Trophoblast cell (in vitro differentiated cells and primary cell): ENCODE data around the gene IQCH.
"Not testable (repeated sequence)": the region's sequence is repeated elsewhere in the genome, so short reads cannot be mapped to it uniquely, and the experiment has no call there.

Experiments used
- DNase-seq, 2 donors: peaks; one replicate each; pipeline ENCODE4 v3.0.0-alpha.2; 2016
- H2AFZ ChIP-seq: 2 replicates; pipeline ENCODE4 v1.6.1; 2013; ENCODE audit warnings: low read length, moderate library complexity, mild to moderate bottlenecking; ENCODE audit not compliant: insufficient read depth, poor library complexity
- H2AK5ac ChIP-seq: 2 replicates; pipeline ENCODE4 v1.6.1; 2013; ENCODE audit warnings: mild to moderate bottlenecking, low read length
- H2BK120ac ChIP-seq: 2 replicates; pipeline ENCODE4 v1.6.1; 2013; ENCODE audit warnings: low read length, mild to moderate bottlenecking, moderate library complexity; ENCODE audit not compliant: insufficient read depth, poor library complexity
- H2BK12ac ChIP-seq: 2 replicates; pipeline ENCODE4 v1.6.1; 2013; ENCODE audit warnings: mild to moderate bottlenecking, low read length, moderate library complexity
- H2BK5ac ChIP-seq: 2 replicates; pipeline ENCODE4 v1.6.1; 2013; ENCODE audit warnings: low read length, low read depth, moderate library complexity, mild to moderate bottlenecking; ENCODE audit not compliant: poor library complexity
- H3K14ac ChIP-seq: 2 replicates; pipeline ENCODE4 v1.6.1; 2013; ENCODE audit warnings: mild to moderate bottlenecking, low read length
- H3K18ac ChIP-seq: 2 replicates; pipeline ENCODE4 v1.6.1; 2013; ENCODE audit warnings: mild to moderate bottlenecking, low read length
- H3K23ac ChIP-seq: 2 replicates; pipeline ENCODE4 v1.6.1; 2013; ENCODE audit warnings: low read length
- H3K27ac ChIP-seq: 2 replicates; pipeline ENCODE4 v1.5.1; 2013; ENCODE audit warnings: low read depth, mild to moderate bottlenecking, inconsistent platforms, low read length, moderate library complexity
- H3K27me3 ChIP-seq: 2 replicates; pipeline ENCODE4 v1.6.1; 2013; ENCODE audit warnings: inconsistent platforms, mild to moderate bottlenecking, low read length, moderate library complexity; ENCODE audit not compliant: insufficient read depth
- H3K36me3 ChIP-seq, 2 experiments: 1 replicate in 1 of 2; 2 replicates in 1 of 2; pipeline ENCODE4 v1.6.1; 2013; ENCODE audit warnings: low read length in 2 of 2, mild to moderate bottlenecking in 2 of 2, moderate library complexity in 1 of 2; ENCODE audit not compliant: insufficient read depth in 2 of 2, control insufficient read depth in 1 of 2
- H3K4ac ChIP-seq: 2 replicates; pipeline ENCODE4 v1.6.1; 2013; ENCODE audit warnings: low read depth, mild to moderate bottlenecking, low read length, moderate library complexity
- H3K4me1 ChIP-seq, 2 experiments: 1 replicate in 1 of 2; 2 replicates in 1 of 2; pipeline ENCODE4 v1.6.1; 2013; ENCODE audit warnings: low read length in 2 of 2, mild to moderate bottlenecking in 2 of 2, moderate library complexity in 1 of 2; ENCODE audit not compliant: insufficient read depth in 2 of 2, control insufficient read depth in 1 of 2
- H3K4me2 ChIP-seq: 2 replicates; pipeline ENCODE4 v1.6.1; 2013; ENCODE audit warnings: inconsistent platforms, mild to moderate bottlenecking, low read length, moderate library complexity
- H3K4me3 ChIP-seq: 2 replicates; pipeline ENCODE4 v1.5.1; 2013; ENCODE audit warnings: mild to moderate bottlenecking, low read depth, low read length, inconsistent platforms
- H3K79me1 ChIP-seq: one replicate; pipeline ENCODE4 v1.6.1; 2013; ENCODE audit warnings: low read length
- H3K79me2 ChIP-seq: 2 replicates; pipeline ENCODE4 v1.6.1; 2013; ENCODE audit warnings: low read length, mild to moderate bottlenecking; ENCODE audit not compliant: control insufficient read depth, insufficient read depth, poor library complexity
- H3K9ac ChIP-seq: 2 replicates; pipeline ENCODE4 v1.6.1; 2013; ENCODE audit warnings: mild to moderate bottlenecking, low read length
- H3K9me3 ChIP-seq: 2 replicates; pipeline ENCODE4 v1.6.1; 2013; ENCODE audit warnings: low read depth, mild to moderate bottlenecking, control low read depth, inconsistent platforms, low read length; ENCODE audit not compliant: insufficient read depth
- H4K12ac ChIP-seq: 2 replicates; pipeline ENCODE4 v1.6.1; 2013; ENCODE audit warnings: low read depth, mild to moderate bottlenecking, low read length, moderate library complexity
- H4K8ac ChIP-seq: 2 replicates; pipeline ENCODE4 v1.6.1; 2013; ENCODE audit warnings: low read depth, mild to moderate bottlenecking, low read length, moderate library complexity
- H4K91ac ChIP-seq: one replicate; pipeline ENCODE4 v1.6.1; 2013; ENCODE audit warnings: low read depth, mild to moderate bottlenecking, low read length, moderate library complexity
- WGBS: extraction: QIAGEN DNeasy Blood & Tissue Kit; methylation state at CpG from one replicate; pipeline ENCODE4 v1.1.7; 2013; ENCODE audit warnings: missing lambda C conversion rate; ENCODE audit not compliant: insufficient read length, insufficient coverage; ENCODE audit errors: extremely low coverage; 5-methylcytosine and 5-hydroxymethylcytosine counted together

Gene IQCH

DNA sequence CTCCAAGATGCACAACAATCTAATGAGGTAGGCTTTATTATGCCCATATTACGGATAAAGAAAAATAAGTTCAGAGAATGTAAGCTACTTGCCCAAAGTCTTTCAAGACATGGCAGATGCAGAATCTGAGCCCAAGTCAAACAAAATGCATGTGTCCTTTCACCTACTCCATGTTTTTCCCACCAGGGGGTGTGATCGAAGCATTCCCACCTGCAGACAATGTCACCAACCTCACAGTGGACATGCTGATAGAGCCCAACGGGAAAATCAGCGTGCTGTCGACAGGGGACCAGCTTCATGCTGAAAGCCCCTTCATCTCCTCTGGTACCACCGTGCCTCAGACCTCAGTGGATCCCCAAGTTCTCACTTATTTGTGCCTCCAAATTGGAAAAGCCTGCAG lies 166.5 kb downstream of the IQCH start:
- H3K79me2 ChIP-seq: no peaks in the 10 kb centered on the region
- no CpG with 5 or more reads among the region's 6 CpGs for WGBS

DNA sequence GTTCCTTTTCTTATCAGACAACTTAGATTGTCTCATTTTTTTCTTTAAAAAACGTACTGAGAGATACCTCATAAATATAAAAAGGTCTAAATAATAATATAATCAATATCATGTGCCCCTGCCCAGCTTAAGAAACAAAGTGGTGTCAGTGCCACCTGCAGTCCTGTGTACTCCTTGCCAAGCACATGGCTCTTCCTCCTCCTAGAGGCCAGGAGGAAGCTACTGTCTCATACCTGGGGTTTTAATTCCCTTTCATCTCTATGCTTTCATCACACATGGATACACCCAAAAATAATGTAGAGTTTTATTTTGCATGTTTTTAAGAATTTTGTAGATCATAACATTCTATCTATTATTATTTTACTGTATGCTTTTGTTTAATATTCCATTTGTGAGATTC lies 167.7 kb downstream of the IQCH start:
- no peak for DNase-seq
- H3K9ac ChIP-seq: no peak overlapping the region
- WGBS: no CpG with 5 or more reads among the region's 1 CpG
- H3K79me1 ChIP-seq: no peaks in the 10 kb centered on the region
- no peaks in the 10 kb centered on the region for H3K9me3 ChIP-seq
- no peak overlapping the region for H3K4me3 ChIP-seq
- H2BK5ac ChIP-seq: no peak overlapping the region
- no peaks in the 10 kb centered on the region for H3K36me3 ChIP-seq
- no peak overlapping the region for H3K4ac ChIP-seq
- no peak overlapping the region for H3K4me2 ChIP-seq
- H3K79me2 ChIP-seq: no peaks in the 10 kb centered on the region
- H3K27me3 ChIP-seq: no peaks in the 10 kb centered on the region
- H2BK120ac ChIP-seq: no peak overlapping the region
- H4K91ac ChIP-seq: no peak overlapping the region
- no peaks in the 10 kb centered on the region for H3K4me1 ChIP-seq
- H2BK12ac ChIP-seq: no peak overlapping the region
- H2AK5ac ChIP-seq: no peak overlapping the region
- H4K8ac ChIP-seq: no peak overlapping the region
- H3K27ac ChIP-seq: no peak overlapping the region
- H3K23ac ChIP-seq: no peak overlapping the region
- no peak overlapping the region for H4K12ac ChIP-seq
- H3K14ac ChIP-seq: no peak overlapping the region
- H3K18ac ChIP-seq: no peak overlapping the region
- H2AFZ ChIP-seq: no peak overlapping the region

More for the DNA sequence above, 166.5 kb downstream of the IQCH start:
- H3K9ac ChIP-seq: no peak overlapping the region
- no peak overlapping the region for H3K27ac ChIP-seq
- no peak overlapping the region for H3K4ac ChIP-seq
- no peak overlapping the region for H4K8ac ChIP-seq
- H2BK120ac ChIP-seq: no peak overlapping the region
- H2BK5ac ChIP-seq: no peak overlapping the region
- H3K23ac ChIP-seq: no peak overlapping the region
- H3K18ac ChIP-seq: no peak overlapping the region
- H3K4me1 ChIP-seq: no peaks in the 10 kb centered on the region
- H4K91ac ChIP-seq: no peak overlapping the region
- no peak overlapping the region for H2BK12ac ChIP-seq
- no peaks in the 10 kb centered on the region for H3K27me3 ChIP-seq
- no peak overlapping the region for H3K4me3 ChIP-seq
- no peak overlapping the region for H3K14ac ChIP-seq
- no peaks in the 10 kb centered on the region for H3K9me3 ChIP-seq
- H2AFZ ChIP-seq: no peak overlapping the region
- H4K12ac ChIP-seq: no peak overlapping the region
- no peak overlapping the region for H3K4me2 ChIP-seq
- no peak overlapping the region for H2AK5ac ChIP-seq
- H3K79me1 ChIP-seq: no peaks in the 10 kb centered on the region
- H3K36me3 ChIP-seq: no peaks in the 10 kb centered on the region
- no peak for DNase-seq

DNA sequence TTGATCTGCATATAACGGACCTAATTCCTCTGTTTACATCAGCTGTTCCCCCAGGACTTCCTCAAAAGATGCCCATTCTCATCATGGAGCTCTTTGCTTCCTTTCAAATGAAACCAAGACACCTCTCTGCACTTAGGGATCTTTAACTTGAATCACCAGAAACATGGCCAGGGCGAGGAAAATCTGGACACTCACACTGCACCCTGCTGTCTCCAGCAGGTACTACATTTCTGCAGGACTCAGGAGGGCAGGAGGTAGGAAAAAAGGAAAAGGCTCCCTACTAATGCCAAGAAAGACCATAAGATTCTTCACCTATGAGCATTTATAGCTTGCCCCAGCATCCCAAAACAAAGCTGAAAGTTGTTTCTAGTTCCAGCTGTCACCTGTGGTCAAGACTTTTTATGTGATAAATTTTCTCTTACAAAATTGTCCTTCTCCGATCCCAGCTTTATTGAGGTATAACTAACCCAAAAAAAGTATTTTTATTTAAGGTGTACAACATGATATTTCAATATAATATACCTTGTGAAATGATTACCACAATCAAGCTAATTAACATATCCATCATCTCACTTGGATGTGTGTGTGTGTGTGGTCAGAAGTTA lies 179.0 kb downstream of the IQCH start:
- no peaks in the 10 kb centered on the region for H3K27me3 ChIP-seq
- no peak overlapping the region for H3K14ac ChIP-seq
- H4K12ac ChIP-seq: no peak overlapping the region
- H4K91ac ChIP-seq: no peak overlapping the region
- H3K79me2 ChIP-seq: no peaks in the 10 kb centered on the region
- no peak overlapping the region for H4K8ac ChIP-seq
- H3K4me1 ChIP-seq: no peaks in the 10 kb centered on the region
- H2BK12ac ChIP-seq: no peak overlapping the region
- H3K36me3 ChIP-seq: no peaks in the 10 kb centered on the region
- no peak overlapping the region for H3K23ac ChIP-seq
- H3K9ac ChIP-seq: no peak overlapping the region
- no peaks in the 10 kb centered on the region for H3K79me1 ChIP-seq
- H2AFZ ChIP-seq: no peak overlapping the region
- H3K18ac ChIP-seq: no peak overlapping the region
- no peak overlapping the region for H3K27ac ChIP-seq
- no peak overlapping the region for H2BK5ac ChIP-seq
- H3K4me2 ChIP-seq: no peak overlapping the region
- no peak overlapping the region for H3K4ac ChIP-seq
- no peak overlapping the region for H2BK120ac ChIP-seq
- no peak overlapping the region for H2AK5ac ChIP-seq
- H3K4me3 ChIP-seq: no peak overlapping the region
- no peaks in the 10 kb centered on the region for H3K9me3 ChIP-seq
- DNase-seq: peak; percentile 40 to 77
- WGBS: no CpG with 5 or more reads among the region's 3 CpGs

DNA sequence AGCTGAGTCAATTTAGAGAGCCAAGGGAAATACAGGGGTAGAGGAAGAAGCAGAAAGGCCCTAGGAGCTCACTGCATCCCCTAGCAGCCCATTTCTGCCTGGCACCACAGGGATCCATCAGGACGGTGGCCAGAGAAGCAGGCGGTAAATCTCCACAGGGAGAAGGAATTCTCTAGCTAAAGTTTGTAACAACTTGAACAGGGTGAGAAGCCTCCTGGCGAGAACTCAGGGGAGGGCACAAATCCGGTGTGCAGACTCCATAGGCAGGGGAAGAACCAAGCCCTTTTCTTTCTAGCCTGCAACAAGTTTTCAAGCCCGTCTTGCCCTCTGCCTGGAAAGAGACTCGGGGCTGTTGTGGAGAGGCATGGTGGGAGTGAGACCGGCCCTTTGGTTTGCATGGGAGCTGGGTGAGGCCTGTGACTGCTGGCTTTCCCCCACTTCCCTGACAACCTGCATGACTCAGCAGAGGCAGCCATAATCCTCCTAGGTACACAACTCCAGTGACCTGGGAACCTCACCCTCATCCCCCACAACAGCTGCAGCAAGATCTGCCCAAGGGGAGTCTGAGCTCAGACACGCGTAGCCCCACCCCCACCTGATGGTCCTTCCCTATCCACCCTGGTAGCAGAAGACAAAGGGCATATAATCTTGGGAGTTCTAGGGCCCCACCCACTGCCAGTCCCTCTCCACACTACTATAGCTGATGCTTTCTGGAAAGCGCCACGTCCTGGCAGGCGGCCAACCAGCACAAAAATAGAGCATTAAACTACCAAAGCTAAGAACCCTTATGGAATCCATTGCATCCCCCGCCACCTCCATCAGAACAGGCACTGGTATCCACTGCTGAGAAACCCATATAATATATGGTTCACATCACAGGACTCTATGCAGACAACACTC lies 182.0 kb downstream of the IQCH start:
- not testable (repeated sequence) for H3K4ac ChIP-seq, H3K9me3 ChIP-seq, H3K4me3 ChIP-seq, H3K27me3 ChIP-seq, H4K91ac ChIP-seq, H4K8ac ChIP-seq, H4K12ac ChIP-seq, H3K79me1 ChIP-seq, H3K4me1 ChIP-seq, H2BK120ac ChIP-seq, H2BK12ac ChIP-seq, H3K18ac ChIP-seq, H3K14ac ChIP-seq, H3K23ac ChIP-seq, H2BK5ac ChIP-seq, H3K4me2 ChIP-seq, H2AK5ac ChIP-seq, H3K79me2 ChIP-seq, H3K36me3 ChIP-seq, H3K9ac ChIP-seq, H3K27ac ChIP-seq, DNase-seq
- H2AFZ ChIP-seq: peak overlapping the region; percentile 50
- WGBS: no CpG with 5 or more reads among the region's 13 CpGs
